ENCODE results near the gene JAKMIP2. TPM values are rescaled to one million over a fixed set of nuclear protein-coding genes. Genes with fewer than 3 reads are reported as not detected.

Gene JAKMIP2
- total RNA-seq, 4 donors from 2014 or later = 0.45 TPM; not detected in 3

DNA sequence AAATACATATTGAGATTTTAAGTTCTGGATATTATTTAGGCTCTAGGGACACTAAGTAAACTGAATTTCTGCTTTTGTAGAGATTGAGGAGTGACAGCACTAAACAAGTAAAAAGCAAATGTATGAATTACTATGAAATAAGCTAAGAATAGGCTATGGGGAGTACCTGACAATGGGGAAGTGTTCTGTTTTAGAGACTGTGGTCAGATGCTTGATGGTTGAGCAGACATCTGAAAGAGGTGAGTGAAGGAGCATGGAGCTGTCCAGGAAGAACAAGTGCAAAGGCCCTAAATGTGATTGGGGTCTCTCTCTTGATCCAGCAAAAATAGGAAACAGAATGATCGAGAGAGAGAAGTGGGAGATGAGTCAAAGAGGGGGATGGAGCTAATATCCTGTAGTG, 111.7 kb downstream of the JAKMIP2 start:
- H3K9me3 ChIP-seq = no peaks in the 10 kb centered on the region
- TF ChIP-seq POLR2AphosphoS5 (IDR thresholded peaks at IDR 0.05) = no peak
- DNase-seq (ENCODE audit: low spot score in 2 of 2) = no peak
- no peak overlapping the region for H3K27ac ChIP-seq
- no peaks in the 10 kb centered on the region for H3K36me3 ChIP-seq
- WGBS = 88% methylated on average over 1 of the region's 1 CpG
- no peaks in the 10 kb centered on the region for H3K4me1 ChIP-seq
- no peaks in the 10 kb centered on the region for H3K27me3 ChIP-seq
- no peak overlapping the region for H3K4me3 ChIP-seq

DNA sequence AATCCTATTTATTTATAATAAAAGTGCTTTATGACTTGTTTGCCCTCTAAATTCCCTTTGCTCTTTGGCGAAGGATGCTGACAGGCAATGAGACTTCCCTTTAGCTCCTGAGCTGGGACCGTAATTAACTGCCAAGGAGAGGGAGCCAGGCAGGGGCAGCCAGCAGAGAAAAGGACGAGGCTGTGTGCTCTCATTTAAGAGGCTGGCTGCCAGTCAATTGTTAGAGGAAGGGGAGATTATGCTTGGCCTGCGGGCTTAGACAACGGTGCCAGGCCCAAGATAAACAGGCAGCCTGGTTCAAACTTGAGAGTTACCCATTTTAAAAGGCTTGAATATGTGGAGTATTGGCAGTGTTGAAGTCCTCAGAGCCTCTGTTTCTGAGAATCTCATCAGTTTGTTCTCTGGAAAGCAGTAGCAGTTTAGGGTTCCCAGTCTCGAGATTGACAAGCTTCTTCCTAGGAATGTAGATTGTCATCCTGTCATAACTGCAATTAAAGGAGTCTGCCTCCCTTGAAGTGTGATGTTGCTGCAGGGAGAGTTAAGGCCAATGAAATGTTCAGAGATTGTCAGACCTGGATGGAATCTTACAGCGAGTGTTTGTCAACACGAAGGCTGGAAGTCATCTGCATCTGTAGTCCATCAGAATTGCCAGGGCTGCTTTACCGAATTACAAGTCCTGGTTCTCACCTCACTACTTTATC, 113.2 kb downstream of the JAKMIP2 start:
- TF ChIP-seq, protein P1, sequence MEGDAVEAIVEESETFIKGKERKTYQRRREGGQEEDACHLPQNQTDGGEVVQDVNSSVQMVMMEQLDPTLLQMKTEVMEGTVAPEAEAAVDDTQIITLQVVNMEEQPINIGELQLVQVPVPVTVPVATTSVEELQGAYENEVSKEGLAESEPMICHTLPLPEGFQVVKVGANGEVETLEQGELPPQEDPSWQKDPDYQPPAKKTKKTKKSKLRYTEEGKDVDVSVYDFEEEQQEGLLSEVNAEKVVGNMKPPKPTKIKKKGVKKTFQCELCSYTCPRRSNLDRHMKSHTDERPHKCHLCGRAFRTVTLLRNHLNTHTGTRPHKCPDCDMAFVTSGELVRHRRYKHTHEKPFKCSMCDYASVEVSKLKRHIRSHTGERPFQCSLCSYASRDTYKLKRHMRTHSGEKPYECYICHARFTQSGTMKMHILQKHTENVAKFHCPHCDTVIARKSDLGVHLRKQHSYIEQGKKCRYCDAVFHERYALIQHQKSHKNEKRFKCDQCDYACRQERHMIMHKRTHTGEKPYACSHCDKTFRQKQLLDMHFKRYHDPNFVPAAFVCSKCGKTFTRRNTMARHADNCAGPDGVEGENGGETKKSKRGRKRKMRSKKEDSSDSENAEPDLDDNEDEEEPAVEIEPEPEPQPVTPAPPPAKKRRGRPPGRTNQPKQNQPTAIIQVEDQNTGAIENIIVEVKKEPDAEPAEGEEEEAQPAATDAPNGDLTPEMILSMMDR (IDR thresholded peaks at IDR 0.05) = no peak
- TF ChIP-seq POLR2AphosphoS5 (IDR thresholded peaks at IDR 0.05) = no peak
- no peak for TF ChIP-seq POLR2A (IDR thresholded peaks at IDR 0.05)
- TF ChIP-seq EP300 (IDR thresholded peaks at IDR 0.05) = no peak
- Histone ChIP-seq H3K27ac (no peak overlapping the region), H3K4me1 (no peaks in the 10 kb centered on the region), H3K27me3 (no peaks in the 10 kb centered on the region), H3K36me3 (no peaks in the 10 kb centered on the region), H3K4me3 (no peak overlapping the region), H3K9me3 (no peaks in the 10 kb centered on the region)
- 43% methylated on average over 9 of the region's 9 CpGs for WGBS
- no peak for DNase-seq (ENCODE audit: low spot score in 2 of 2)

DNA sequence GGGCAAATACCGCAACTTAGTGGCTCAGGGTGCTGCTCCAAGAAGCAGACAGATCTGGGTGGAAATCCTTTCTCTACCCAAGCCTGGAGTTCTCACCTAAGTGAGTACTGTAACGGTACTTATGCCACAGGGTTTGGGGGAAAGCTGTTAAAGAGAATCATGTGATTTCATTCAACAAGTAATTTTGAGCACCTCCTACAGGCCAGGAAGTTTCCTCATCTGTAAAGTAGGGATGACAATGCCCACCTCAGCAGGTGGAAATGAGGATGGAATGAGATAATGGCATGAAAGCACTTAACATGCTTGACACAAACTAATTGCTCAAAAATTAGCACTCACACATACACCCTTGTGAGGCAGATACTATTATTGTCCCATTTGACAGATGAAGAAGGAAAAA, 114.1 kb downstream of the JAKMIP2 start:
- WGBS = 90% methylated on average over 2 of the region's 2 CpGs
- H3K27me3 ChIP-seq = no peaks in the 10 kb centered on the region
- no peak overlapping the region for H3K27ac ChIP-seq
- no peak for DNase-seq (ENCODE audit: low spot score in 2 of 2)
- no peaks in the 10 kb centered on the region for H3K4me1 ChIP-seq
- H3K9me3 ChIP-seq = no peaks in the 10 kb centered on the region
- no peak overlapping the region for H3K4me3 ChIP-seq
- TF ChIP-seq POLR2A (IDR thresholded peaks at IDR 0.05) = no peak
- TF ChIP-seq, protein P1 (IDR thresholded peaks at IDR 0.05) = no peak
- TF ChIP-seq EP300 (IDR thresholded peaks at IDR 0.05) = no peak
- TF ChIP-seq POLR2AphosphoS5 (IDR thresholded peaks at IDR 0.05) = no peak
- no peaks in the 10 kb centered on the region for H3K36me3 ChIP-seq

DNA sequence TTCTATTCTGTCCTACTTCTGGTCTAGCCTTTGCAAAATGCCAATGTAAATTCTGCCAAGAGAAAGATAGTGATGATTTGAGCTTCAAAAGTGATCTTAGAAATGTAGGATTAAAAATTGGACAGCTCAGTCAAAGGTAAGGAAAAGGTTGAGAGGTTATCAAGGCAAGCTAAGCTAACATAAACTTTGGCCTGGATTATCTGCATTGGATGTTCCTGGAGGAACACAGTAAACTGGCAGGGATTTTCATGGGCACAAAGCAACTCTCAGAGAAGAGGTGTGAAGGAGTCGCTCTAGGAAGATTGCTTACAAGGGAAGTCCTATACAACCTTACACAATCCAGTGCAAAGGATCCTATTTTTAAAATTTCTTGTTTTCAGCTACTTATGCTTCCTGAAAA, 115.2 kb downstream of the JAKMIP2 start:
- H3K27ac ChIP-seq = no peak overlapping the region
- H3K36me3 ChIP-seq = no peaks in the 10 kb centered on the region
- no peak for DNase-seq (ENCODE audit: low spot score in 2 of 2)
- no peaks in the 10 kb centered on the region for H3K4me1 ChIP-seq
- H3K9me3 ChIP-seq = no peaks in the 10 kb centered on the region
- H3K4me3 ChIP-seq = no peak overlapping the region
- no peaks in the 10 kb centered on the region for H3K27me3 ChIP-seq
- 100% methylated on average over 1 of the region's 1 CpG for WGBS
- TF ChIP-seq, protein P1 (IDR thresholded peaks at IDR 0.05) = no peak
- TF ChIP-seq POLR2A (IDR thresholded peaks at IDR 0.05) = no peak
- no peak for TF ChIP-seq POLR2AphosphoS5 (IDR thresholded peaks at IDR 0.05)
- TF ChIP-seq EP300 (IDR thresholded peaks at IDR 0.05) = no peak

DNA sequence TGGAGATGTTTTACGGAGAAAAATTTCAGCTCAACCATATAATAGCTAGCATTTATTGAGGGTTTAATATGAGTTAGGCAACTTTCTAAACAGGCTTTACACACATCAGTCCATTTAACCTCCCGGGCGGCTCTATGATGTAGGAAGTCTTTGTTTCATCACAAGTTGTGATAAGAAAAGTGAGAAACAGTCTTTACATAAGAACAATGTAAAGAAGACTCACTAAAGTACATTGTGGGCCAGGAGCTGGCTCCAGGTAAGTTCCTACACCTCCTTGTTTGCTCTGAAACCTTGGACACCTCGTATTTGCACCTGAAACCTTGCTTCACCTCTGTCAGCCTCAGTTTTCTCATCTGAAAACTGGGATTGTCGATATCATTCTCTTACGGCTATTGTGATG, 116.1 kb downstream of the JAKMIP2 start:
- Histone ChIP-seq H3K9me3 (no peaks in the 10 kb centered on the region), H3K4me1 (no peaks in the 10 kb centered on the region), H3K27ac (no peak overlapping the region), H3K27me3 (no peaks in the 10 kb centered on the region), H3K36me3 (no peaks in the 10 kb centered on the region), H3K4me3 (no peak overlapping the region)
- no peak for DNase-seq (ENCODE audit: low spot score in 2 of 2)
- 86% methylated on average over 6 of the region's 6 CpGs for WGBS
- TF ChIP-seq POLR2AphosphoS5 (IDR thresholded peaks at IDR 0.05) (no peak), POLR2A (IDR thresholded peaks at IDR 0.05) (no peak), EP300 (IDR thresholded peaks at IDR 0.05) (no peak)
- TF ChIP-seq, protein P1 (IDR thresholded peaks at IDR 0.05) = no peak

DNA sequence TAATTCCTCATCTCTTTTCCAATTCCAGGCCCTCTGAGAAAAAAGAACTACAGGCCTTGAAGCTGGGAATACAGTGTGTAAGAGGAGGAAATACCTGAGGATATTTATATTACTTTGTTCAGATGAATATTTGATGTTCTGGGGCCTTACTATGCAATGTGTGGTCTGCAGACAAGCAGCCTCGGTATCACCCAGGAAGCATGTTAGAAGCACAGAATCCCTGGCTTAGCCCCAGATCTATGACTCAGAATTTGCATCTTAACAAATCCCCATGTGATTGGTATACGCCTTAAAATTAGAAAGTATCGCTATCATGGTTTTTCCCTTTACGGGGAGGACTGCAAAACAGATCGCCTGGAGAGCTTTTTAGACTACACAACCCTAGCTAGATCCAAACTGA, 121.0 kb downstream of the JAKMIP2 start:
- WGBS = 58% methylated on average over 5 of the region's 5 CpGs
- H3K27me3 ChIP-seq = no peaks in the 10 kb centered on the region
- DNase-seq (ENCODE audit: low spot score in 2 of 2) = no peak
- no peaks in the 10 kb centered on the region for H3K36me3 ChIP-seq
- H3K4me3 ChIP-seq = no peak overlapping the region
- no peak overlapping the region for H3K27ac ChIP-seq
- no peak for TF ChIP-seq POLR2A (IDR thresholded peaks at IDR 0.05)
- TF ChIP-seq, protein P1 (IDR thresholded peaks at IDR 0.05) = no peak
- TF ChIP-seq EP300 (IDR thresholded peaks at IDR 0.05) = no peak
- no peak for TF ChIP-seq POLR2AphosphoS5 (IDR thresholded peaks at IDR 0.05)
- no peaks in the 10 kb centered on the region for H3K9me3 ChIP-seq
- no peaks in the 10 kb centered on the region for H3K4me1 ChIP-seq
